Esophagus muscularis mucosa (tissue), 3 donors: Measurements from ENCODE around the gene NANOS3.

ENCODE experiments used
- CTCF ChIP-seq, 3 experiments: fragments of 200-600 bp in 2 of 3; fragments of 450-650 bp in 1 of 3; sonication (generic) in 2 of 3; IDR thresholded peaks; one replicate each; pipeline ENCODE4 v1.5.1; 2017 to 2019; ENCODE audit warnings: antibody characterized with exemption in 3 of 3, mild to moderate bottlenecking in 2 of 3, moderate library complexity in 1 of 3
- POLR2AphosphoS5 ChIP-seq, 2 donors: sonication (generic); formaldehyde crosslinking; IDR thresholded peaks; one replicate each; pipeline ENCODE4 v1.6.1; 2017; ENCODE audit warnings: antibody characterized with exemption in 2 of 2

- TF ChIP-seq CTCF (IDR thresholded peaks at IDR 0.05): no peak
- TF ChIP-seq POLR2AphosphoS5 (IDR thresholded peaks at IDR 0.05): no peak
Observed at GRCh38 chr19:13909430-13909829, 32.5 kb downstream of the NANOS3 start.
